GM12892 (cell line): ENCODE results near the gene UBE4B.

Experiments
- POLR2A ChIP-seq: IDR thresholded peaks from 2 replicates; pipeline ENCODE4 v1.6.1; 2011; ENCODE audit warnings: low read depth, low read length, control low read depth
- POLR2AphosphoS5 ChIP-seq: IDR thresholded peaks from 2 replicates; pipeline ENCODE4 v1.6.1; 2011; ENCODE audit warnings: low read depth, low read length, control low read depth
- TAF1 ChIP-seq: IDR thresholded peaks from 2 replicates; pipeline ENCODE4 v1.6.1; 2011; ENCODE audit warnings: low read depth, mild to moderate bottlenecking, control low read depth, low read length, borderline replicate concordance

DNA sequence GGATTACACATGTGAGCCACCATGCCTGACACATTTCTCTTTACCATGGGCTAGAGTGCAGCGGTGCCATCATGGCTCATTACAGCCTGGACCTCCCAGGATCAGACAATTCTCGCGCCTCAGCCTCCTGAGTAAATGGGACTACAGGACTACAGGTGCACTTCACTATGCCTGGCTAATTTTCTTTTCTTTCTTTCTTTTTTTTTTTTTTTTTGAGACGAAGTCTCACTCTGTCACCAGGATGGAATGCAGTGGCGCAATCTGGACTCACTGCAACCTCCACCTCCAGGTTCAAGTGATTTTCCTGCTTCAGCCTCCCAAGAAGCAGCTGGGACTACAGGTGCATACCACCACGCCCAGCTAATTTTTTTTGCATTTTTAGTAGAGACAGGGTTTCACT is 162.8 kb downstream of the UBE4B start:
- no peak for TF ChIP-seq TAF1
- TF ChIP-seq POLR2A, result no peak
- TF ChIP-seq POLR2AphosphoS5, result no peak
